ENCODE data around the gene RAB11FIP4. TPM values are rescaled to one million over a fixed set of nuclear protein-coding genes. Genes with fewer than 3 reads are reported as not detected.

The RAB11FIP4 gene
- polyA plus RNA-seq, 1 of the 3 experiments (the other 2 are of a cell fraction): 9.4 TPM

DNA sequence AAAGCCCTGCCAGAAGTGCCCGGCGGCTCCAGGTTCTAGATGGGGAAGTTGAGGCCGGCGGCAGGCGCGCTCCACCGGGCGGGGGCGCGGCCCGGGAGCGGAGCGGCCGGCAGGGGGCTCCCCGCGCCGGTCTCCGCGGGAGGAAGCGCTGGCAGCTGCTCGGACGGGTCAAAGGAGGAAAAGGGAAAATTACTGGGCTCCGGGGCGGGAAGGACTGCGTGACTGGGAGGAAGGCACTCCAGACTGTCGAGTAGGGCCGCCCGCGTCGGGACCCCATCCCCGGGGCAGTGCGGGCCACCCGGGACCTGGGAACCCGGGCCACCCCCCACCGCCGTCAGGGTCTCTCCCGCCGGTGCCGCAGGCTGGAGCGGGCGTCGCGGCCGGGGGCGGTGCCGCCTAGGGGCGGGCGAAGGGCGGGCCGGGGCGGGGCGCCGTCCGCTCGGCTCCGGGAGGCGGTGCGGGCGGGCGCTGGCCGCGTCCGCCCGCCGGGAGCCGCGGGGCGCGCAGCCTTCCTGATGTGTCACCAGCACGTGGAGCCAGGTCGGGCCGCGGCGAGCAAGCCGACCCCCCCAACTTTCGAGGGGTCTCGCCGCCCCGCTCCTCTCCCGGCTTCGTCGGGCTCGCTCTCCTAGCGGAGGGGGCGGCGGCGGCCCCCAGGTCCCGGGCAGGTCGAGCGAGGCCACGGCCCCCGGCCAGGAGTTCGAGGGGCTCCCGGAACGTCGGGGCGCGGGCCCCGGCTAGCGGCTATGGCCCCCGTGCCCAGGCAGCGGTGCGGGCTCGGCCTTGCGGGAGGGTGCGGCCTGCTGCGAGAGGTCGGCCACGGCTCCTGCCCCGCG lies 167.5 kb downstream of the RAB11FIP4 start (continued):
- TF ChIP-seq, protein P1, sequence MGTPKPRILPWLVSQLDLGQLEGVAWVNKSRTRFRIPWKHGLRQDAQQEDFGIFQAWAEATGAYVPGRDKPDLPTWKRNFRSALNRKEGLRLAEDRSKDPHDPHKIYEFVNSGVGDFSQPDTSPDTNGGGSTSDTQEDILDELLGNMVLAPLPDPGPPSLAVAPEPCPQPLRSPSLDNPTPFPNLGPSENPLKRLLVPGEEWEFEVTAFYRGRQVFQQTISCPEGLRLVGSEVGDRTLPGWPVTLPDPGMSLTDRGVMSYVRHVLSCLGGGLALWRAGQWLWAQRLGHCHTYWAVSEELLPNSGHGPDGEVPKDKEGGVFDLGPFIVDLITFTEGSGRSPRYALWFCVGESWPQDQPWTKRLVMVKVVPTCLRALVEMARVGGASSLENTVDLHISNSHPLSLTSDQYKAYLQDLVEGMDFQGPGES (IDR thresholded peaks at IDR 0.05; ENCODE audit: low read depth, low read length): no peak
- TF ChIP-seq ELF1 (IDR thresholded peaks at IDR 0.05) (no peak), NRF1 (IDR thresholded peaks at IDR 0.05; ENCODE audit: low read depth, low read length) (no peak), FOXM1 (IDR thresholded peaks at IDR 0.05; ENCODE audit: low read depth) (no peak), RCOR1 (IDR thresholded peaks at IDR 0.05; ENCODE audit: low read length) (no peak), GABPA (IDR thresholded peaks at IDR 0.05; ENCODE audit: low read depth) (no peak; the same call in 1 of the 2 replicates), MXI1 (IDR thresholded peaks at IDR 0.05; ENCODE audit: low read depth, low read length) (peak; percentile 69), RXRA (IDR thresholded peaks at IDR 0.05; ENCODE audit: borderline replicate concordance, low read depth) (peak; percentile 26; the same call in 1 of the 2 replicates), CHD2 (IDR thresholded peaks at IDR 0.05; ENCODE audit: low read length, partially characterized antibody) (no peak), GATA2 (CRISPR knock-in tag; IDR thresholded peaks at IDR 0.05) (no peak), RFX5 (IDR thresholded peaks at IDR 0.05; ENCODE audit: low read length) (no peak), TCF12 (IDR thresholded peaks at IDR 0.05) (no peak), TEAD4 (IDR thresholded peaks at IDR 0.05; ENCODE audit: borderline replicate concordance, insufficient read depth) (no peak)
- TF ChIP-seq, protein P2, sequence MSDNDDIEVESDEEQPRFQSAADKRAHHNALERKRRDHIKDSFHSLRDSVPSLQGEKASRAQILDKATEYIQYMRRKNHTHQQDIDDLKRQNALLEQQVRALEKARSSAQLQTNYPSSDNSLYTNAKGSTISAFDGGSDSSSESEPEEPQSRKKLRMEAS (IDR thresholded peaks at IDR 0.05; ENCODE audit: low read depth): peak; percentile 99
- TF ChIP-seq, protein P3, sequence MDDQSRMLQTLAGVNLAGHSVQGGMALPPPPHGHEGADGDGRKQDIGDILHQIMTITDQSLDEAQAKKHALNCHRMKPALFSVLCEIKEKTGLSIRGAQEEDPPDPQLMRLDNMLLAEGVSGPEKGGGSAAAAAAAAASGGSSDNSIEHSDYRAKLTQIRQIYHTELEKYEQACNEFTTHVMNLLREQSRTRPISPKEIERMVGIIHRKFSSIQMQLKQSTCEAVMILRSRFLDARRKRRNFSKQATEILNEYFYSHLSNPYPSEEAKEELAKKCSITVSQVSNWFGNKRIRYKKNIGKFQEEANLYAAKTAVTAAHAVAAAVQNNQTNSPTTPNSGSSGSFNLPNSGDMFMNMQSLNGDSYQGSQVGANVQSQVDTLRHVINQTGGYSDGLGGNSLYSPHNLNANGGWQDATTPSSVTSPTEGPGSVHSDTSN (IDR thresholded peaks at IDR 0.05): no peak
- TF ChIP-seq, protein P4, sequence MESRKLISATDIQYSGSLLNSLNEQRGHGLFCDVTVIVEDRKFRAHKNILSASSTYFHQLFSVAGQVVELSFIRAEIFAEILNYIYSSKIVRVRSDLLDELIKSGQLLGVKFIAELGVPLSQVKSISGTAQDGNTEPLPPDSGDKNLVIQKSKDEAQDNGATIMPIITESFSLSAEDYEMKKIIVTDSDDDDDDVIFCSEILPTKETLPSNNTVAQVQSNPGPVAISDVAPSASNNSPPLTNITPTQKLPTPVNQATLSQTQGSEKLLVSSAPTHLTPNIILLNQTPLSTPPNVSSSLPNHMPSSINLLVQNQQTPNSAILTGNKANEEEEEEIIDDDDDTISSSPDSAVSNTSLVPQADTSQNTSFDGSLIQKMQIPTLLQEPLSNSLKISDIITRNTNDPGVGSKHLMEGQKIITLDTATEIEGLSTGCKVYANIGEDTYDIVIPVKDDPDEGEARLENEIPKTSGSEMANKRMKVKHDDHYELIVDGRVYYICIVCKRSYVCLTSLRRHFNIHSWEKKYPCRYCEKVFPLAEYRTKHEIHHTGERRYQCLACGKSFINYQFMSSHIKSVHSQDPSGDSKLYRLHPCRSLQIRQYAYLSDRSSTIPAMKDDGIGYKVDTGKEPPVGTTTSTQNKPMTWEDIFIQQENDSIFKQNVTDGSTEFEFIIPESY (IDR thresholded peaks at IDR 0.05; ENCODE audit: borderline replicate concordance, low read depth): no peak
